T1000 (cell line): Measurements from ENCODE around the gene COL13A1.

Source experiments
- DNase-seq: peaks from one replicate; lab custom pipeline; 2025; ENCODE audit warnings: mixed read lengths; lab: John Stamatoyannopoulos, UW

The COL13A1 gene

GRCh38 chr10:69791812-69792211, 9.9 kb upstream of the COL13A1 start:
- no peak for DNase-seq

- DNase-seq = no peak
These were observed 9.4 kb upstream of the COL13A1 start for GRCh38 chr10:69792341-69792740.

- DNase-seq = no peak
These were observed 7.0 kb upstream of the COL13A1 start for GRCh38 chr10:69794673-69795072.

- no peak for DNase-seq
These were observed 6.3 kb upstream of the COL13A1 start for GRCh38 chr10:69795242-69795934.

- no peak for DNase-seq
These were observed 3.7 kb upstream of the COL13A1 start for GRCh38 chr10:69797959-69798358.

GRCh38 chr10:69800109-69800508, 1.6 kb upstream of the COL13A1 start:
- peak; percentile 17 for DNase-seq

- no peak for DNase-seq
These were observed 1.0 kb upstream of the COL13A1 start for GRCh38 chr10:69800665-69801064.

- DNase-seq = peak; percentile 46
These were observed 642 bp upstream of the COL13A1 start for GRCh38 chr10:69801094-69801433.

- peak; percentile 27 for DNase-seq
These were observed 887 bp downstream of the COL13A1 start for GRCh38 chr10:69802424-69803161.

GRCh38 chr10:69803809-69804208, 2.1 kb downstream of the COL13A1 start:
- DNase-seq = no peak

- DNase-seq = no peak
These were observed 3.1 kb downstream of the COL13A1 start for GRCh38 chr10:69804775-69805174.

GRCh38 chr10:69807122-69807521, 5.4 kb downstream of the COL13A1 start:
- DNase-seq = no peak

- DNase-seq = no peak
These were observed 6.0 kb downstream of the COL13A1 start for GRCh38 chr10:69807696-69808095.

GRCh38 chr10:69809318-69809717, 7.6 kb downstream of the COL13A1 start:
- DNase-seq = no peak

GRCh38 chr10:69810097-69810496, 8.4 kb downstream of the COL13A1 start:
- no peak for DNase-seq

GRCh38 chr10:69810675-69811397, 9.1 kb downstream of the COL13A1 start:
- DNase-seq = no peak

- no peak for DNase-seq
These were observed 11.9 kb downstream of the COL13A1 start for GRCh38 chr10:69813632-69814031.

GRCh38 chr10:69814251-69814650, 12.5 kb downstream of the COL13A1 start:
- no peak for DNase-seq

GRCh38 chr10:69815104-69815503, 13.4 kb downstream of the COL13A1 start:
- DNase-seq = no peak

GRCh38 chr10:69816521-69816920, 14.8 kb downstream of the COL13A1 start:
- no peak for DNase-seq

GRCh38 chr10:69817078-69817581, 15.4 kb downstream of the COL13A1 start:
- DNase-seq = no peak

GRCh38 chr10:69818676-69819239, 17.1 kb downstream of the COL13A1 start:
- DNase-seq = no peak
